ENCODE results near the gene LRRC23. TPM values are rescaled to one million over a fixed set of nuclear protein-coding genes. Genes with fewer than 3 reads are reported as not detected.
"Not testable (repeated sequence)": the region's sequence is repeated elsewhere in the genome, so short reads cannot be mapped to it uniquely, and the experiment has no call there.

The LRRC23 gene
- total and polyA plus RNA-seq, 4 donors: 13.5 to 25.5 (median 25.2) TPM

DNA sequence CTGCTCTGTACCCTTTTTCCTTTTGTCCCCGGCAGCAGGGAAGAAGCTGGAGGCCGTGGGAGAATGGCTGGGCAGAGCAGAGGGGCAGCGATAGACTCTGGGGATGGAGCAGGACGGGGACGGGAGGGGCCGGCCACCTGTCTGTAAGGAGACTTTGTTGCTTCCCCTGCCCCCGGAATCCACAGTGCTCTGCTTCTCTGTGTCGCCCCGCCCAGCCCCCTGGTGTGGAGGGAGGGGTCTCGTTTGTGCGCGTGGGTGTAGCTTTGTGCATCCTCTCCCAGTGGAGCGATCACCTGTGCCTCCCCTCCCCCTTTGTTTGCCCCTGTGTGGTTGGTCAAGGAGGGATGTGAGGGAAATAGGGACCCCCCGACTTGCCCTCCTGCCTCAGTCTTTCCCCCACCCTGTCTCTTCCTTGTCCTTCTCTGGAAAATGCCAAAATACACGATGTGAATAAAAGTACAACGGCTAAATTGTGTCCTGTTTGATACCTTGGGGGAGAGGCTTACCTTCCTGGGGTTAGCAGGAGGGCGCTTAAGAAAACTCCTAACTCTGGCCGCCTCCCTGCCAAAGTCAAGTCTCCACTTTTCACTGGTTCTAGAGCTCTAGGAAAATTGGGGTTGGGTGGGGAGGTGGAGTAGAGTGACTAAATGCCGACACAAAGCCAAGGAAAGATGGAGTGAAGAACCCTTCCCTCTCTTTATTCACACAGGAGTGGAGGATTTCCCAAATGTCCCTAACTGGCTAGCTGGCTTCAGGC, 38.3 kb upstream of the LRRC23 start:
- WGBS (ENCODE audit: insufficient coverage): 76% methylated on average over 6 of the region's 19 CpGs
- H3K9me3 ChIP-seq (ENCODE audit: control insufficient read depth, insufficient read depth, low read length): no peaks in the 10 kb centered on the region
- no peaks in the 10 kb centered on the region for H3K27me3 ChIP-seq (ENCODE audit: control insufficient read depth, insufficient read depth, low read length)
- H3K27ac ChIP-seq (ENCODE audit: low read depth, low read length): peak overlapping the region; percentile 86
- no peak overlapping the region for H3K4me3 ChIP-seq (ENCODE audit: low read depth, low read length)
- DNase-seq (ENCODE audit: low read depth in 4 of 6, low spot score in 6 of 6): no peak
- H3K4me1 ChIP-seq (ENCODE audit: control insufficient read depth, insufficient read depth, low read length): peaks cover 25% of the 10 kb centered on the region
- H3K36me3 ChIP-seq (ENCODE audit: control insufficient read depth, insufficient read depth, low read length): peaks cover 71% of the 10 kb centered on the region

DNA sequence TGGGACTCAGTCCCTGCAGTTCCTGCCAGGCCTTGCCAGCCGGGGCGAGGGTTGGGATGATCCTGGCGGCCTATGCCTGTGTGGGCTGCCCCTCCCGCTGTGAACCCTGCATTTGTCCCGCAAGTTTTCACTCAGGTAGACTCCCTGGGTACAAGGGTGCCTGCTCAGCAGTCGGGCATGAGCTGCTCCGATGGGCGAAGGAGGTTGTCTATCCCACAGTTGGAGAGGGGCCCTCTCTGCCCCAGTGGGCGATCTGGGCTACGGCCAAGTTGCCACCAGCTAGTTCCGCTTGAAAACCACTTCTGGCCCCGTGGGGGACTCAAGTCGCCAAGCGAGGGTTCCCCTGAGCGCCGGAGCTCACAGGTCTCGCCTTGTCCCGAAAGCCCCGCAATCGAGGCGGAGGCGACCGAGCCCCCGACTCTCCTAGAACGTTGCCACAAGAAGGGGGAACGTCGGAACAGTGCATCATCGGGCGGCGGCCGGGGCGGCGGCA, 37.7 kb upstream of the LRRC23 start:
- DNase-seq (ENCODE audit: low read depth in 4 of 6, low spot score in 6 of 6): peak in 2 of 6 donors; percentile 5 to 50
- H3K36me3 ChIP-seq (ENCODE audit: control insufficient read depth, insufficient read depth, low read length): peaks cover 71% of the 10 kb centered on the region

DNA sequence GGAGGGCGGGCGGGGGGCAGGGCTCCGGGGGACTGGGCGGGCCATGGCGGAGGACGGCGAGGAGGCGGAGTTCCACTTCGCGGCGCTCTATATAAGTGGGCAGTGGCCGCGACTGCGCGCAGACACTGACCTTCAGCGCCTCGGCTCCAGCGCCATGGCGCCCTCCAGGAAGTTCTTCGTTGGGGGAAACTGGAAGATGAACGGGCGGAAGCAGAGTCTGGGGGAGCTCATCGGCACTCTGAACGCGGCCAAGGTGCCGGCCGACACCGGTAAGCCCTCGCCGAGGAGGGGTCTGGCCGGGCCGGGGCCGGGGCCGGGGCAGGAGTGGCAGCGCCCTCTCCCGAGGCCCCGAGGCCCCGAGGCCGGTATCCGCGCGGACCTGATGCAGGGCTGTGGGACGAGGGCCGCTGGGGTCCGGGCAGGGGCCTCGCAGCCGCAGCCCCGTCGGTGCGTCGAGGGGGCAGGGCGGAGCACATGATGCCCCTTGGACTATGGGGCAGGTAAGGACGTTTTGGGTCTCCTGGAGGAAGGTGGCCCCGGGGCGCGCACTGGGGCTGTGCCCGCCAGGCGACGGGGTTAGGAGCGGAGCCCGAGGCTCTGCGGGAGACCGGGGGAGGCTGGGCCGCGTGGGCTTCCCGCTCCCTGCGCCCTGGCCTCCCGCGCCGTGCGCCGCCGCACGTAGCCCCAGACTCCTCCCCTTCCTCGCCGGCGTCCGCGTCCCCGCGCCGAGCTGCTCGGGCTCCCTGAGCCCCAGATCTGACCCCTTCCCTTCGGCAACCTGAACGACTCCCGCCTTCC, 37.0 kb upstream of the LRRC23 start, which contains the start of gene TPI1:
Gene TPI1 (plus strand): TSS at position 119 of the 798 bp plus-strand sequence. CDS start 36 bp downstream, at position 155.
- H3K27me3 ChIP-seq (ENCODE audit: control insufficient read depth, insufficient read depth, low read length): no peaks in the 10 kb centered on the region
- H3K4me3 ChIP-seq (ENCODE audit: low read depth, low read length): peak within 1 kb of the TSS; percentile 69
- DNase-seq (ENCODE audit: low read depth in 4 of 6, low spot score in 6 of 6): peak in 5 of 6 donors; percentile 47 to 91 (median 73)
- peaks cover 38% of the 10 kb centered on the region for H3K4me1 ChIP-seq (ENCODE audit: control insufficient read depth, insufficient read depth, low read length)
- H3K36me3 ChIP-seq (ENCODE audit: control insufficient read depth, insufficient read depth, low read length): peaks cover 68% of the 10 kb centered on the region
- WGBS (ENCODE audit: insufficient coverage): under 1% methylated on average over 86 of the region's 86 CpGs
- peak within 1 kb of the TSS; percentile 86 for H3K27ac ChIP-seq (ENCODE audit: low read depth, low read length)
- no peaks in the 10 kb centered on the region for H3K9me3 ChIP-seq (ENCODE audit: control insufficient read depth, insufficient read depth, low read length)

More for the DNA sequence above, 37.7 kb upstream of the LRRC23 start:
- Histone ChIP-seq H3K9me3 (ENCODE audit: control insufficient read depth, insufficient read depth, low read length) (no peaks in the 10 kb centered on the region), H3K27me3 (ENCODE audit: control insufficient read depth, insufficient read depth, low read length) (no peaks in the 10 kb centered on the region), H3K4me3 (ENCODE audit: low read depth, low read length) (peak overlapping the region; percentile 69), H3K4me1 (ENCODE audit: control insufficient read depth, insufficient read depth, low read length) (peaks cover 32% of the 10 kb centered on the region), H3K27ac (ENCODE audit: low read depth, low read length) (peak overlapping the region; percentile 86)
- WGBS (ENCODE audit: insufficient coverage): 4% methylated on average over 32 of the region's 33 CpGs

DNA sequence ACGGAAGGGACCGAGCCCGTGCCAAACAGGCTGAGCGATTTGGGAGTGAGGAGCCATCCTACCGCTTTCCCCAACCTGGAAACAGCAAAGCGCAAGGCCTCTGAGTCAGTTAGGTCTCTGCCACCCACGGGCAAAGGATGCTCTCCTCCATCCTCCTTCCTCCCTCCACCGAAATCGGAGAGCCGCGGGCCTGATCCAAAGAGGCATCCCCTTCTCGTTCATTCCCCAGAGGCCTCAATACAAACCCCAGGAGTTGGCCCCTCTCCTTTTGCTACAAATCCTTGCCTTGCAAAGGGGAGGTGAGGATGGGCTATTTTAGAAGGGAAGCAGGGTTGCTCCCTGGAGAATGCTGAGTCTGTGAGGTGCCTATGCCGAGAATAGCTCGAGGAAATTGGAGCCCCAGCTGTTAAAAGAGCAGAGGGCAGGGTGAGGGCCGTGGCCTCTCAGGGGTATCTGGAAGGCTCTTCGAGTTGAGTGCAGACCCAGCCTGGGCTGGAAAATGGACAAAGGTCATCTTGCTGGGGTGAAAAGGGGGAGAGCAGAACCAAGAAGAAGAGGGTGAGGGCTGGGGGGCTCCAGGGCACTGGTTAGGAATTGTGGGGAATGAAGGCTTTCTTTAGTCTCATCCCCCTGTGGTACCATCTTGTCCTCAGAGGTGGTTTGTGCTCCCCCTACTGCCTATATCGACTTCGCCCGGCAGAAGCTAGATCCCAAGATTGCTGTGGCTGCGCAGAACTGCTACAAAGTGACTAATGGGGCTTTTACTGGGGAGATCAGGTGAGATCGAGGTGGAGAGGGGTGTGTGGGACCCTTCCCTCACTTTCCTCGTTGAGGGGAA, 36.2 kb upstream of the LRRC23 start:
- H3K9me3 ChIP-seq (ENCODE audit: control insufficient read depth, insufficient read depth, low read length): no peaks in the 10 kb centered on the region
- no peaks in the 10 kb centered on the region for H3K27me3 ChIP-seq (ENCODE audit: control insufficient read depth, insufficient read depth, low read length)
- under 1% methylated on average over 13 of the region's 22 CpGs for WGBS (ENCODE audit: insufficient coverage)
- peak overlapping the region; percentile 86 for H3K27ac ChIP-seq (ENCODE audit: low read depth, low read length)
- H3K4me1 ChIP-seq (ENCODE audit: control insufficient read depth, insufficient read depth, low read length): peaks cover 42% of the 10 kb centered on the region
- peak in 2 of 6 donors; percentile 43 to 51 for DNase-seq (ENCODE audit: low read depth in 4 of 6, low spot score in 6 of 6)
- peak overlapping the region; percentile 69 for H3K4me3 ChIP-seq (ENCODE audit: low read depth, low read length)
- peaks cover 62% of the 10 kb centered on the region for H3K36me3 ChIP-seq (ENCODE audit: control insufficient read depth, insufficient read depth, low read length)

DNA sequence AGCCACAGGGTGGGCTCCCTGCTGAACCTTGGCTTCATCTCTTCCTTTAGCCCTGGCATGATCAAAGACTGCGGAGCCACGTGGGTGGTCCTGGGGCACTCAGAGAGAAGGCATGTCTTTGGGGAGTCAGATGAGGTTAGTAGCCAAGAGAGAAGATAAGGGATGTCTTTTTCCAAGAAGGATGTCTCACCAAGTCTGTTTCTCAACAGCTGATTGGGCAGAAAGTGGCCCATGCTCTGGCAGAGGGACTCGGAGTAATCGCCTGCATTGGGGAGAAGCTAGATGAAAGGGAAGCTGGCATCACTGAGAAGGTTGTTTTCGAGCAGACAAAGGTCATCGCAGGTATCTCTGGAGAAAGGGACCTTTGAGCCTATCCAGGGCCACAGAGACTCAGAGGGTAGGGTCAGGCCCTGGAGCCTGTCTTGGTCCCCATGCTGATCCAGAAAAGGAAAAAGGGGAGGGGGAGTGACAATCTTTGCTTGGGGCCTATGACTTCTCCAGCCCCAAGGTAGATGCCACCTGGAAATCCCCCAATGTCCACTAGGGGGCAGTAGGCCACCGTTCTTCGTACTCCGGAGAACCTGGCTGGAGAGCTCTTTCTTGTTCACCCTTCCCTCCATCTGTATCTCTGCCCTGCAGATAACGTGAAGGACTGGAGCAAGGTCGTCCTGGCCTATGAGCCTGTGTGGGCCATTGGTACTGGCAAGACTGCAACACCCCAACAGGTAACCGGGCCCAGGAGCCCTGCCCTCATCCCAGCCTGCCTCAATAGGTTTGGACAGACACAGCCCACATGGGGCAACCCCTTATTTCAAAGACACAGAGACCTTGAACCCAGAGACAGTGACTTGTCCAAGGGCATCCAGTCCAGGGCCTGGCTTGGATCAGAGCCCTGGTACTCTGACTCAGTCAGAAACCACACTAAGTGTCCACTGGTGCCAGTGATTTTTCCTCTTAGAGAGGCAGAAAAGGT, 35.3 kb upstream of the LRRC23 start:
- Histone ChIP-seq H3K4me3 (ENCODE audit: low read depth, low read length) (peak overlapping the region; percentile 69), H3K27me3 (ENCODE audit: control insufficient read depth, insufficient read depth, low read length) (no peaks in the 10 kb centered on the region), H3K9me3 (ENCODE audit: control insufficient read depth, insufficient read depth, low read length) (no peaks in the 10 kb centered on the region), H3K36me3 (ENCODE audit: control insufficient read depth, insufficient read depth, low read length) (peaks cover 53% of the 10 kb centered on the region), H3K4me1 (ENCODE audit: control insufficient read depth, insufficient read depth, low read length) (peaks cover 51% of the 10 kb centered on the region), H3K27ac (ENCODE audit: low read depth, low read length) (no peak overlapping the region)
- DNase-seq (ENCODE audit: low read depth in 4 of 6, low spot score in 6 of 6): peak in 5 of 6 donors; percentile 59 to 94 (median 70)
- WGBS (ENCODE audit: insufficient coverage): 30% methylated on average over 12 of the region's 12 CpGs

DNA sequence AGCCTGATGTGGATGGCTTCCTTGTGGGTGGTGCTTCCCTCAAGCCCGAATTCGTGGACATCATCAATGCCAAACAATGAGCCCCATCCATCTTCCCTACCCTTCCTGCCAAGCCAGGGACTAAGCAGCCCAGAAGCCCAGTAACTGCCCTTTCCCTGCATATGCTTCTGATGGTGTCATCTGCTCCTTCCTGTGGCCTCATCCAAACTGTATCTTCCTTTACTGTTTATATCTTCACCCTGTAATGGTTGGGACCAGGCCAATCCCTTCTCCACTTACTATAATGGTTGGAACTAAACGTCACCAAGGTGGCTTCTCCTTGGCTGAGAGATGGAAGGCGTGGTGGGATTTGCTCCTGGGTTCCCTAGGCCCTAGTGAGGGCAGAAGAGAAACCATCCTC, 34.3 kb upstream of the LRRC23 start:
- H3K9me3 ChIP-seq (ENCODE audit: control insufficient read depth, insufficient read depth, low read length); H3K4me3 ChIP-seq (ENCODE audit: low read depth, low read length); H3K27ac ChIP-seq (ENCODE audit: low read depth, low read length); DNase-seq (ENCODE audit: low read depth in 4 of 6, low spot score in 6 of 6); H3K27me3 ChIP-seq (ENCODE audit: control insufficient read depth, insufficient read depth, low read length): not testable (repeated sequence)
- 100% methylated on average over 1 of the region's 4 CpGs for WGBS (ENCODE audit: insufficient coverage)
- Histone ChIP-seq H3K4me1 (ENCODE audit: control insufficient read depth, insufficient read depth, low read length) (peaks cover 56% of the 10 kb centered on the region), H3K36me3 (ENCODE audit: control insufficient read depth, insufficient read depth, low read length) (peaks cover 43% of the 10 kb centered on the region)

DNA sequence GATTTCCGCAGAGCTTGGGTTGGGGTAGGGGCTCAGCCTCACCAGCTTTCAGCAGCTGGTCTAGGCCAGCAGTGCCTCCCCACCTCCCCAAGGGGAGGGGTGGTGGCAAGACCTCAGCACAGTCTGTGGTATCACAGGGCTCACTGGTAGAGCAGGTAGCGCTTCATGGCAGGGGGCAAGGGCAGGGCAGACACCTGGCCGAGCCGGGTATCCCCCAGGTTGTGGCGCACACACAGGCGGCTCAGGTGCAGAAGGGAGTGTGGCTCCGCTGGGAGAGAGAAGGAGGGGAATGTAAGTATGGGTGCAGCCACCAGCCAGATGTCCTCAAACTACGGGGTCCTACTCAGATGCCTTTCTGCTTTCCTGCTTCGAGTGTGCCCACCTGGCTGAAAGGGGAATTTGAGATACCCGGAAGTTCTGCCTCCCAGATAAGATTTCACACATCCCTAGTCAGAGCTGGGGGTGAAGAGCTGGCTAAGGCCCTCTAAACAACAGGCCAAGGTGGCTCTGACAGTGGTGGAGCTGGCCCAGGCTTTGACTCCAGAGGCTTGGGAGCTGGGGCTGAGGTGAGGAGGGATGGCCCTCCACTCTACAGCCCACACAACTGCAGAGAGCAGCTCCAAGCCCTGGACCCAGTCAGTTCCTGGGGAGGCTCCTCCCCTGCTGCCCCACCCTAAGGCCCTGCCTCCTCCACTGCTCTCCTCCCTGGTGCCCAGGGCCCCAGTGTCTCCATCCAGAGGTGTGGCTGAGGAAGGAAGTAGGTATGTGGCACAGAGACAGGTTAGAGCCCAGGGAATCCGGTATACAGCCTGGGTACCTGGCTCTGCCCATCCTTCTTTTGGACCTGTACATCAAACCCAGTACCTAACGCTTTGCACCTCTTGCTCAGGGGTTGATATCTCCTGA, 33.3 kb upstream of the LRRC23 start:
- Histone ChIP-seq H3K9me3 (ENCODE audit: control insufficient read depth, insufficient read depth, low read length) (no peaks in the 10 kb centered on the region), H3K4me3 (ENCODE audit: low read depth, low read length) (peak overlapping the region; percentile 73), H3K27ac (ENCODE audit: low read depth, low read length) (no peak overlapping the region), H3K4me1 (ENCODE audit: control insufficient read depth, insufficient read depth, low read length) (peaks cover 56% of the 10 kb centered on the region), H3K36me3 (ENCODE audit: control insufficient read depth, insufficient read depth, low read length) (peaks cover 33% of the 10 kb centered on the region), H3K27me3 (ENCODE audit: control insufficient read depth, insufficient read depth, low read length) (no peaks in the 10 kb centered on the region)
- WGBS (ENCODE audit: insufficient coverage): 80% methylated on average over 11 of the region's 12 CpGs
- DNase-seq (ENCODE audit: low read depth in 4 of 6, low spot score in 6 of 6): no peak

All from spinal cord (tissue), 10 donors.